ENCODE measurements around the gene PRAC1.

DNA sequence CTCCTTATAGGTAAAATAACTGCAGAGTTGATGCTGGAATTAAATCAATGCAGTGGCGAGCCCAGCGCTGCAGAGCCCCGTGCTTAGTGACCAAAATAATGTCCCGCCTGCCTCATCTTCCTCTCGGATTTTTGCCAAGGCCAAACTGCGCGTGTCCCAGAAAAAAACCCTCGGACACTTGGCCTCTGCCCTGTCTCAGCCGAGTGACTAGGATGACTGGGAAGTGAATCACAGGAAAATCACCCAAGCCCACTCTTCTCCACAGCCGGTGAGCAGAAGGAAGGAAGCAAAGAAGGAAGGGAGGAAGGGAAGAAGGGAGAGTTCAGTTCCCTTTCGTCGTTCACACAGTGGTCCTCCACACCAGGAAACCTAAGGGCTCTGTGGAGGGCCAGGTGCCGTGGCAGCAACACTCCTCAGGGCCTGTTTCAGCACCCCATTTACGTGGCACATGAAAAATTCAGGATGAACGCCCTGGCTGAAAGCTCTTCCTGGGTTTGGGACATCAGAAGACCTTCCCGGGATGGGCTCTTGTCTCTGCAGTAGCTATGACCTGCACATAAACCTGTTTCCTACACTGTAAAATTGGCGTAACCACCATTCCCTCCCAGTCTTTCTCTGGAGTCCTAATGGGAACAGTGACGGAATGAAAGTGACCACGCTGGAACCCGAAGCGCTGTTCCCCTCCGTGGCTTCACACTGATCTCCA lies 31.6 kb upstream of the PRAC1 start:
- TF ChIP-seq PAX5 (IDR thresholded peaks at IDR 0.05; ENCODE audit: insufficient read depth, low read length, severe bottlenecking) (no peak), POU2F2 (IDR thresholded peaks at IDR 0.05; ENCODE audit: low read depth, low read length) (no peak), POLR2A (IDR thresholded peaks at IDR 0.05; ENCODE audit: low read depth, low read length) (no peak), POLR2AphosphoS5 (IDR thresholded peaks at IDR 0.05; ENCODE audit: low read depth, low read length) (no peak), TAF1 (IDR thresholded peaks at IDR 0.05; ENCODE audit: low read depth, low read length) (no peak), SPI1 (IDR thresholded peaks at IDR 0.05; ENCODE audit: low read depth, low read length) (no peak)

Data from GM12891 (cell line).